Loucy (cell line): Measurements from ENCODE around the gene LRIT3.

Experiments used
- H2AFZ ChIP-seq: fragments of 200-600 bp; sonication (generic); 2 replicates; pipeline ENCODE4 v1.6.0; 2016; ENCODE audit warnings: antibody characterized with exemption, mild to moderate bottlenecking, low read length, moderate library complexity
- H3F3A ChIP-seq: fragments of 200-600 bp; 2 replicates; pipeline ENCODE4 v1.6.0; 2016; ENCODE audit warnings: antibody characterized with exemption, low read depth, mild to moderate bottlenecking
- H3K27me3 ChIP-seq: fragments of 200-600 bp; sonication (generic); 2 replicates; pipeline ENCODE4 v1.6.1; 2014; ENCODE audit warnings: low read length, mild to moderate bottlenecking; ENCODE audit not compliant: insufficient read depth, poor library complexity, severe bottlenecking
- H3K36me3 ChIP-seq: fragments of 200-600 bp; sonication (generic); 2 replicates; pipeline ENCODE4 v1.6.1; 2016; ENCODE audit warnings: low read length; ENCODE audit not compliant: insufficient read depth
- H3K4me1 ChIP-seq: fragments of 200-600 bp; sonication (generic); 2 replicates; pipeline ENCODE4 v1.5.1; 2014; ENCODE audit warnings: low read length, mild to moderate bottlenecking; ENCODE audit not compliant: insufficient read depth, poor library complexity, severe bottlenecking
- H3K4me2 ChIP-seq: fragments of 200-600 bp; sonication (generic); 2 replicates; pipeline ENCODE4 v1.6.0; 2014; ENCODE audit warnings: antibody characterized with exemption, low read length, low read depth, mild to moderate bottlenecking; ENCODE audit not compliant: poor library complexity, severe bottlenecking
- H3K4me3 ChIP-seq: fragments of 200-600 bp; sonication (generic); 2 replicates; pipeline ENCODE4 v1.5.1; 2014; ENCODE audit warnings: low read length, mild to moderate bottlenecking, mixed read lengths; ENCODE audit not compliant: poor library complexity, severe bottlenecking
- H3K79me2 ChIP-seq: fragments of 200-600 bp; sonication (generic); 2 replicates; pipeline ENCODE4 v1.6.1; 2014; ENCODE audit warnings: low read length; ENCODE audit not compliant: insufficient read depth
- H3K9ac ChIP-seq: fragments of 200-600 bp; sonication (generic); 2 replicates; pipeline ENCODE4 v1.6.0; 2014; ENCODE audit warnings: mild to moderate bottlenecking, low read depth, low read length, moderate library complexity; ENCODE audit not compliant: poor library complexity, severe bottlenecking
- H3K9me2 ChIP-seq: fragments of 200-600 bp; sonication (generic); replicated peaks from 2 replicates; pipeline ENCODE4 v1.6.1; 2016; ENCODE audit warnings: low read depth, low read length, mixed read lengths
- H3K9me3 ChIP-seq: fragments of 200-600 bp; sonication (generic); 2 replicates; pipeline ENCODE4 v1.6.1; 2014; ENCODE audit warnings: mild to moderate bottlenecking, antibody characterized with exemption, low read length, low read depth; ENCODE audit not compliant: insufficient read depth
- H4K20me1 ChIP-seq: fragments of 200-600 bp; sonication (generic); 2 replicates; pipeline ENCODE4 v1.6.0; 2014; ENCODE audit warnings: antibody characterized with exemption, low read length, mild to moderate bottlenecking; ENCODE audit not compliant: insufficient read depth, poor library complexity, severe bottlenecking
- EZH2phosphoT487 ChIP-seq: fragments of 200-600 bp; IDR thresholded peaks from 2 replicates; pipeline ENCODE4 v1.6.1; 2018; ENCODE audit warnings: antibody characterized with exemption, mild to moderate bottlenecking, moderate library complexity, borderline replicate concordance
- TF ChIP-seq, protein P1 (sequence below): fragments of 200-600 bp; sonication (generic); conservative IDR thresholded peaks from 2 replicates; pipeline ENCODE4 v1.5.1; 2014; ENCODE audit warnings: mild to moderate bottlenecking, antibody characterized with exemption, low read length

Gene LRIT3

DNA sequence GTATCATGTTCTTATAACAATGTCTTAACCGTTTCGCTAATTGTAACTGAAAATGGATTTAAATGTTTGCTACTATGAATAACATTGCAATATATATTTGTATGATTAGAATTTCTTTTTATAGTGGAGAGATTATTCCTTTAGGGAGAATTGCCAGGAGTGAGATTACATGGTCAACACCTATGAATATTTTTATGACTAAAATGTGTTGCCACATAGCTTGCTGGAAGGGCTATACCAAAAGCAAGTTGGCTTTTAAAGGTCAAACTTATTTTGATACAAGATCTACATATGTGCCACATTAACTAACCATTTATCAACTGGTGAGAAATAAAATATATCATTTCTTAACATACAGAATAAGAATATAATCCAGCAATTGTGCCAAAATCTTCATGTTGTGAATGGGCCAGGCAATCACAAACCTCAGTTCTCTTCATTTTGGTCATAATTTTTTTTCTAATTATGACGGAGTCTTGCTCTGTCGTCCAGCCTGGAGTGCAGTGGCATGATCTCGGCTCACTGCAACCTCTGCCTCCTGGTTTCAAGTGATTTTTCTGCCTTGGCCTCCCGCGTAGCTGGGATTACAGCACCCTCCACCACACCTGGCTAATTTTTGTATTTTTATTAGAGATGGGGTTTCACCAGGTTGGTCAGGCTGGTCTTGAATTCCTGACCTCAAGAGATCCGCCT lies 54.8 kb downstream of the LRIT3 start:
- Histone ChIP-seq H3K27me3 (no peaks in the 10 kb centered on the region), H3K9ac (no peak overlapping the region), H3K9me2 (no peaks in the 10 kb centered on the region), H3K79me2 (no peaks in the 10 kb centered on the region), H4K20me1 (no peaks in the 10 kb centered on the region), H3K36me3 (no peaks in the 10 kb centered on the region), H3K9me3 (no peaks in the 10 kb centered on the region; the same call in 1 of the 2 replicates), H3K4me1 (no peaks in the 10 kb centered on the region), H2AFZ (no peak overlapping the region), H3K4me2 (no peak overlapping the region), H3F3A (no peaks in the 10 kb centered on the region), H3K4me3 (no peak overlapping the region)
- TF ChIP-seq, protein P1, sequence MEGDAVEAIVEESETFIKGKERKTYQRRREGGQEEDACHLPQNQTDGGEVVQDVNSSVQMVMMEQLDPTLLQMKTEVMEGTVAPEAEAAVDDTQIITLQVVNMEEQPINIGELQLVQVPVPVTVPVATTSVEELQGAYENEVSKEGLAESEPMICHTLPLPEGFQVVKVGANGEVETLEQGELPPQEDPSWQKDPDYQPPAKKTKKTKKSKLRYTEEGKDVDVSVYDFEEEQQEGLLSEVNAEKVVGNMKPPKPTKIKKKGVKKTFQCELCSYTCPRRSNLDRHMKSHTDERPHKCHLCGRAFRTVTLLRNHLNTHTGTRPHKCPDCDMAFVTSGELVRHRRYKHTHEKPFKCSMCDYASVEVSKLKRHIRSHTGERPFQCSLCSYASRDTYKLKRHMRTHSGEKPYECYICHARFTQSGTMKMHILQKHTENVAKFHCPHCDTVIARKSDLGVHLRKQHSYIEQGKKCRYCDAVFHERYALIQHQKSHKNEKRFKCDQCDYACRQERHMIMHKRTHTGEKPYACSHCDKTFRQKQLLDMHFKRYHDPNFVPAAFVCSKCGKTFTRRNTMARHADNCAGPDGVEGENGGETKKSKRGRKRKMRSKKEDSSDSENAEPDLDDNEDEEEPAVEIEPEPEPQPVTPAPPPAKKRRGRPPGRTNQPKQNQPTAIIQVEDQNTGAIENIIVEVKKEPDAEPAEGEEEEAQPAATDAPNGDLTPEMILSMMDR: no peak
- no peak for TF ChIP-seq EZH2phosphoT487

DNA sequence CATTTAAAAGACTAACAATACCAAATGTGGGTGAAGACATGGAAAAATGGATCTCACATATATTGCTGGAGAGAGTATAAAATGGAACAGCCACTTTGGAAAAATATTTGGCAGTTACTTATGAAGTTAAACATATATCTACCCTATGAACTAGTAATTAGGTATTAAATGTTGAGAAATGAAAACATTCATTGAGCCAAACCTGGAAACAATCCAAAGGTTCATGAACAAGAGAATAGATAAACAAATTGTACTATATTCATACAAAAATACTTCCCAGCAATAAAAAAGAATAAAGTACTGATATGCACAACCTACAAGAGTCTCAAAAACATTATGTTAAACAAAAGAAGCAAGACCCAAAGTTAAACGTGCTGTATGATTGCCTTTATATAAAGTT lies 60.8 kb downstream of the LRIT3 start:
- TF ChIP-seq EZH2phosphoT487: no peak
- TF ChIP-seq, protein P1: no peak
- Histone ChIP-seq H3K79me2 (no peaks in the 10 kb centered on the region), H3K4me3 (no peak overlapping the region), H3K36me3 (no peaks in the 10 kb centered on the region), H2AFZ (no peak overlapping the region), H3K4me1 (no peaks in the 10 kb centered on the region), H3F3A (no peaks in the 10 kb centered on the region), H4K20me1 (no peaks in the 10 kb centered on the region), H3K9me2 (no peaks in the 10 kb centered on the region), H3K9ac (no peak overlapping the region), H3K27me3 (no peaks in the 10 kb centered on the region), H3K4me2 (no peak overlapping the region), H3K9me3 (no peaks in the 10 kb centered on the region)

DNA sequence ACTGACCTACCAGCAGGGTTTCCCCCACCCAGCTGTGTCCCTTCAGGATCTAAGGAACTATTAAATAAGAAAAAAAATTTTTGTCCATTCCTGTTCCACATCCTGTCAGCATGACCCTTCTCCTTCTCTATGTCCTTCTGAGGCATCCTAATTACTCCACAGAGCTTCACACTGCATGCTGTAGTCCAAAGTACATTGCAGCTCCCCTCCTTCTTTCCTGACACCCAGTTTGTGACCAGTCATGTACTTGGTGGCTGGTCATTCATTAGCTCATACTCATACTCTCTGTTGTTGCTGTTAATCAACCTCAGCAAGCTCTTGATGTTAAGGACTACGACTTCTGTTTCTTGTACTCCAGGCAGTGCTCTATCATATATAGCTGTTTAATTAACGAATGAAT lies 62.3 kb downstream of the LRIT3 start:
- no peak overlapping the region for H3K4me3 ChIP-seq
- H3K9me2 ChIP-seq: no peaks in the 10 kb centered on the region
- no peak overlapping the region for H3K4me2 ChIP-seq
- H3K27me3 ChIP-seq: no peaks in the 10 kb centered on the region
- no peaks in the 10 kb centered on the region for H3K79me2 ChIP-seq
- H3K9ac ChIP-seq: no peak overlapping the region
- H2AFZ ChIP-seq: no peak overlapping the region
- no peaks in the 10 kb centered on the region for H3K4me1 ChIP-seq
- H3K36me3 ChIP-seq: no peaks in the 10 kb centered on the region
- no peaks in the 10 kb centered on the region for H4K20me1 ChIP-seq
- no peaks in the 10 kb centered on the region for H3K9me3 ChIP-seq
- H3F3A ChIP-seq: no peaks in the 10 kb centered on the region
- no peak for TF ChIP-seq EZH2phosphoT487
- TF ChIP-seq, protein P1: no peak
